DLD1 (cell line): ENCODE results near the gene TMEM245.

Experiments used
- in situ Hi-C: cut with HindIII; loops from 2 replicates; pipeline ENCODE4 v1.10.0; 2017; ENCODE audit warnings: low sequenced_read_pairs

TMEM245 gene

GRCh38 chr9:109031241-109031640 is 88.5 kb downstream of the TMEM245 start:
- in situ Hi-C loops = no loop called here

GRCh38 chr9:109030426-109030825 is 89.3 kb downstream of the TMEM245 start:
- in situ Hi-C loops = no loop called here

GRCh38 chr9:109028457-109028856 is 91.3 kb downstream of the TMEM245 start:
- in situ Hi-C loops = no loop called here

- in situ Hi-C loops = no loop called here
These were observed 92.6 kb downstream of the TMEM245 start for GRCh38 chr9:109027176-109027575.

GRCh38 chr9:109026306-109026705 is 93.4 kb downstream of the TMEM245 start:
- in situ Hi-C loops = no loop called here

- in situ Hi-C loops = no loop called here
These were observed 96.9 kb downstream of the TMEM245 start for GRCh38 chr9:109022873-109023272.

- in situ Hi-C loops = no loop called here
These were observed 98.9 kb downstream of the TMEM245 start for GRCh38 chr9:109020581-109021511.

GRCh38 chr9:109020113-109020512 is 99.6 kb downstream of the TMEM245 start:
- in situ Hi-C loops = no loop called here

- in situ Hi-C loops = no loop called here
These were observed 100.3 kb downstream of the TMEM245 start for GRCh38 chr9:109019420-109019819.

GRCh38 chr9:109017493-109017892 is 102.3 kb downstream of the TMEM245 start:
- in situ Hi-C loops = no loop called here

- in situ Hi-C loops = no loop called here
These were observed 102.7 kb downstream of the TMEM245 start for GRCh38 chr9:109017061-109017460.

GRCh38 chr9:109016132-109016531 is 103.6 kb downstream of the TMEM245 start:
- in situ Hi-C loops = no loop called here

GRCh38 chr9:109014608-109015280 is 105.0 kb downstream of the TMEM245 start:
- in situ Hi-C loops = no loop called here

GRCh38 chr9:109013679-109014607 is 105.8 kb downstream of the TMEM245 start:
- in situ Hi-C loops = no loop called here

GRCh38 chr9:109012876-109013678 is 106.7 kb downstream of the TMEM245 start, which contains the start of gene CTNNAL1:
Gene CTNNAL1 (minus strand): TSS chr9:109013499. CDS start chr9:109013442, 57 bp downstream.
- in situ Hi-C loops = no loop called here

GRCh38 chr9:109012009-109012875 is 107.5 kb downstream of the TMEM245 start:
- in situ Hi-C loops = no loop called here

GRCh38 chr9:109011231-109011671 is 108.5 kb downstream of the TMEM245 start:
- in situ Hi-C loops = no loop called here

GRCh38 chr9:109010746-109011145 is 109.0 kb downstream of the TMEM245 start:
- in situ Hi-C loops = no loop called here

GRCh38 chr9:109005678-109006077 is 114.1 kb downstream of the TMEM245 start:
- in situ Hi-C loops = no loop called here
